Body of pancreas (tissue), 4 donors: ENCODE results near the gene PARP2.

Experiments used
- POLR2A ChIP-seq, 3 donors: fragments of 450-650 bp; IDR thresholded peaks; one replicate each; pipeline ENCODE4 v1.6.1; 2016; ENCODE audit warnings: antibody characterized with exemption in 3 of 3, mild to moderate bottlenecking in 2 of 3
- TF ChIP-seq, protein P1 (sequence below), 7 experiments: fragments of 450-650 bp in 4 of 7; fragments of 200-600 bp in 3 of 7; sonication (generic) in 3 of 7; IDR thresholded peaks; one replicate each; pipeline ENCODE4 v1.5.1; 2016 to 2019; ENCODE audit warnings: antibody characterized with exemption in 7 of 7

DNA sequence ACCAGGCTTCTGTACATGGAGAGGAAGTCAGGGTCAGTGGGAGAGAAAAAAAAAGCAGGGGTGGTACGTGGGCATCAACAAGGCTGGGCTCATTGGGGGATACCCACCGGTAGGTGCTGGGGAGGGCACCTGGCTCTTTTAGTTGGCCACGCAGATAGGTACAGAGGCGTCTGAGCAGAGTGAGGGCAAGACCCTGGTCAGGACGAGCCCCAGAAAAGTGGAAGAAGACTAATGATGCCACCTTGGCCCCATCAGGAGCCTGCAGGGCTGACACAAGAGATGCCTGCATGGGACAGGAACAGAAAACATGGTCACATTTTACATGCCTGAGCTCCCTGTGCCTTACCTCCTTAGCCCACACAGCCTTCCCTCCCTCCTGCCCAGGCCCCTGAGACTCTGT, 40.2 kb downstream of the PARP2 start:
- TF ChIP-seq, protein P1, sequence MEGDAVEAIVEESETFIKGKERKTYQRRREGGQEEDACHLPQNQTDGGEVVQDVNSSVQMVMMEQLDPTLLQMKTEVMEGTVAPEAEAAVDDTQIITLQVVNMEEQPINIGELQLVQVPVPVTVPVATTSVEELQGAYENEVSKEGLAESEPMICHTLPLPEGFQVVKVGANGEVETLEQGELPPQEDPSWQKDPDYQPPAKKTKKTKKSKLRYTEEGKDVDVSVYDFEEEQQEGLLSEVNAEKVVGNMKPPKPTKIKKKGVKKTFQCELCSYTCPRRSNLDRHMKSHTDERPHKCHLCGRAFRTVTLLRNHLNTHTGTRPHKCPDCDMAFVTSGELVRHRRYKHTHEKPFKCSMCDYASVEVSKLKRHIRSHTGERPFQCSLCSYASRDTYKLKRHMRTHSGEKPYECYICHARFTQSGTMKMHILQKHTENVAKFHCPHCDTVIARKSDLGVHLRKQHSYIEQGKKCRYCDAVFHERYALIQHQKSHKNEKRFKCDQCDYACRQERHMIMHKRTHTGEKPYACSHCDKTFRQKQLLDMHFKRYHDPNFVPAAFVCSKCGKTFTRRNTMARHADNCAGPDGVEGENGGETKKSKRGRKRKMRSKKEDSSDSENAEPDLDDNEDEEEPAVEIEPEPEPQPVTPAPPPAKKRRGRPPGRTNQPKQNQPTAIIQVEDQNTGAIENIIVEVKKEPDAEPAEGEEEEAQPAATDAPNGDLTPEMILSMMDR (IDR thresholded peaks at IDR 0.05): no peak
- no peak for TF ChIP-seq POLR2A (IDR thresholded peaks at IDR 0.05)
